Osteoblast (primary cell): ENCODE results near the gene FGF1. TPM values are rescaled to one million over a fixed set of nuclear protein-coding genes. Genes with fewer than 3 reads are reported as not detected.

Experiments used
- DNase-seq: peaks from one replicate; pipeline ENCODE4 v3.0.0; 2011; ENCODE audit warnings: low spot score, mixed read lengths; ENCODE audit not compliant: insufficient read length; ENCODE audit errors: missing footprints
- H2AFZ ChIP-seq: 2 replicates; pipeline ENCODE4 v1.6.0; 2011; ENCODE audit warnings: mild to moderate bottlenecking, low read length
- H3K27ac ChIP-seq: 2 replicates; pipeline ENCODE4 v1.5.1; 2011; ENCODE audit warnings: mild to moderate bottlenecking, low read depth, low read length, moderate library complexity
- H3K27me3 ChIP-seq: 2 replicates; pipeline ENCODE4 v1.6.0; 2012; ENCODE audit warnings: mild to moderate bottlenecking, control low read depth, inconsistent platforms, low read length, moderate library complexity; ENCODE audit not compliant: insufficient read depth
- H3K36me3 ChIP-seq: 2 replicates; pipeline ENCODE4 v1.5.1; 2011; ENCODE audit warnings: mild to moderate bottlenecking, low read length, control low read depth, moderate library complexity; ENCODE audit not compliant: insufficient read depth
- H3K4me1 ChIP-seq: 2 replicates; pipeline ENCODE4 v1.5.1; 2011; ENCODE audit warnings: mild to moderate bottlenecking, low read length, control low read depth, moderate library complexity; ENCODE audit not compliant: insufficient read depth
- H3K4me2 ChIP-seq: 2 replicates; pipeline ENCODE4 v1.6.0; 2011; ENCODE audit warnings: mild to moderate bottlenecking, low read length; ENCODE audit not compliant: insufficient read depth
- H3K4me3 ChIP-seq: fragments of 200-600 bp; sonication (generic); 3 replicates; pipeline ENCODE4 v1.5.1; 2012; ENCODE audit warnings: mild to moderate bottlenecking, low read length, inconsistent platforms; ENCODE audit not compliant: insufficient read depth
- H3K79me2 ChIP-seq: 2 replicates; pipeline ENCODE4 v1.6.0; 2012; ENCODE audit warnings: mild to moderate bottlenecking, low read length, control low read depth, inconsistent platforms; ENCODE audit not compliant: insufficient read depth
- H3K9me3 ChIP-seq: 2 replicates; pipeline ENCODE4 v1.5.1; 2011; ENCODE audit warnings: low read depth, low read length, control low read depth
- H4K20me1 ChIP-seq: 2 replicates; pipeline ENCODE4 v1.6.0; 2012; ENCODE audit warnings: mild to moderate bottlenecking, low read length, control low read depth; ENCODE audit not compliant: insufficient read depth
- CTCF ChIP-seq: IDR thresholded peaks from 2 replicates; pipeline ENCODE4 v1.5.1; 2011; ENCODE audit warnings: mild to moderate bottlenecking, low read depth, low read length, moderate library complexity; ENCODE audit errors: extremely low read depth
- total RNA-seq: library from RNA; depleted of rRNA; stranded (reverse); fragments of >200 nt; gene quantifications from 2 replicates; pipeline ENCODE4 v1.2.3, GENCODE V29; 2012

Gene FGF1
- total RNA-seq, 1 donor = 4.3 TPM

GRCh38 chr5:142636093-142636492, 49.8 kb downstream of the FGF1 start:
- Histone ChIP-seq H4K20me1 (no peaks in the 10 kb centered on the region), H3K4me2 (no peak overlapping the region), H3K36me3 (no peaks in the 10 kb centered on the region), H2AFZ (peak overlapping the region; percentile 63), H3K79me2 (no peaks in the 10 kb centered on the region), H3K4me3 (no peak overlapping the region), H3K27me3 (no peaks in the 10 kb centered on the region), H3K9me3 (no peaks in the 10 kb centered on the region), H3K4me1 (peaks cover 7% of the 10 kb centered on the region), H3K27ac (no peak overlapping the region)
- DNase-seq = no peak
- no peak for TF ChIP-seq CTCF

GRCh38 chr5:142634216-142635011, 51.5 kb downstream of the FGF1 start:
- Histone ChIP-seq H4K20me1 (no peaks in the 10 kb centered on the region), H3K9me3 (no peaks in the 10 kb centered on the region), H3K4me2 (no peak overlapping the region), H3K4me3 (no peak overlapping the region), H3K4me1 (peaks cover 11% of the 10 kb centered on the region), H3K36me3 (no peaks in the 10 kb centered on the region), H3K27me3 (no peaks in the 10 kb centered on the region), H3K79me2 (no peaks in the 10 kb centered on the region), H3K27ac (no peak overlapping the region), H2AFZ (no peak overlapping the region)
- no peak for TF ChIP-seq CTCF
- no peak for DNase-seq

- Histone ChIP-seq H3K9me3 (no peaks in the 10 kb centered on the region), H3K27ac (no peak overlapping the region), H4K20me1 (no peaks in the 10 kb centered on the region), H3K27me3 (no peaks in the 10 kb centered on the region), H3K36me3 (no peaks in the 10 kb centered on the region), H3K4me1 (peaks cover 7% of the 10 kb centered on the region), H3K79me2 (no peaks in the 10 kb centered on the region), H2AFZ (no peak overlapping the region), H3K4me3 (no peak overlapping the region), H3K4me2 (no peak overlapping the region)
- no peak for TF ChIP-seq CTCF
- DNase-seq = no peak
Measured at GRCh38 chr5:142630927-142631539, 54.9 kb downstream of the FGF1 start.

- Histone ChIP-seq H4K20me1 (no peaks in the 10 kb centered on the region), H3K36me3 (no peaks in the 10 kb centered on the region), H2AFZ (no peak overlapping the region), H3K27me3 (no peaks in the 10 kb centered on the region), H3K4me1 (peaks cover 21% of the 10 kb centered on the region), H3K4me2 (no peak overlapping the region), H3K9me3 (no peaks in the 10 kb centered on the region), H3K79me2 (no peaks in the 10 kb centered on the region), H3K27ac (no peak overlapping the region), H3K4me3 (no peak overlapping the region)
- no peak for TF ChIP-seq CTCF
- DNase-seq = no peak
Measured at GRCh38 chr5:142627383-142628217, 58.3 kb downstream of the FGF1 start.
